NCI-H2107 treated with DMSO at 0.1 percent for 48 hours (cell line): ENCODE data around the gene SLC38A7.
"Not testable (repeated sequence)": the region's sequence is repeated elsewhere in the genome, so short reads cannot be mapped to it uniquely, and the experiment has no call there.

Experiments
- DNase-seq: peaks from one replicate; lab custom pipeline; 2025; ENCODE audit not compliant: unreplicated experiment; lab: John Stamatoyannopoulos, UW

Gene SLC38A7, protein sequence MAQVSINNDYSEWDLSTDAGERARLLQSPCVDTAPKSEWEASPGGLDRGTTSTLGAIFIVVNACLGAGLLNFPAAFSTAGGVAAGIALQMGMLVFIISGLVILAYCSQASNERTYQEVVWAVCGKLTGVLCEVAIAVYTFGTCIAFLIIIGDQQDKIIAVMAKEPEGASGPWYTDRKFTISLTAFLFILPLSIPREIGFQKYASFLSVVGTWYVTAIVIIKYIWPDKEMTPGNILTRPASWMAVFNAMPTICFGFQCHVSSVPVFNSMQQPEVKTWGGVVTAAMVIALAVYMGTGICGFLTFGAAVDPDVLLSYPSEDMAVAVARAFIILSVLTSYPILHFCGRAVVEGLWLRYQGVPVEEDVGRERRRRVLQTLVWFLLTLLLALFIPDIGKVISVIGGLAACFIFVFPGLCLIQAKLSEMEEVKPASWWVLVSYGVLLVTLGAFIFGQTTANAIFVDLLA

GRCh38 chr16:58684354-58685083, at the start of gene SLC38A7:
Gene SLC38A7, minus strand, starts transcription at chr16:58684770. Its CDS starts 4,644 bp downstream, at chr16:58680126.
- DNase-seq, result peak; percentile 19

- peak; percentile 72 for DNase-seq
Observed at GRCh38 chr16:58733671-58734458, 49.3 kb upstream of the SLC38A7 start, which contains the start of gene GOT2. Gene GOT2, minus strand, starts transcription at chr16:58734316. Its CDS starts 88 bp downstream, at chr16:58734228.

DNA sequence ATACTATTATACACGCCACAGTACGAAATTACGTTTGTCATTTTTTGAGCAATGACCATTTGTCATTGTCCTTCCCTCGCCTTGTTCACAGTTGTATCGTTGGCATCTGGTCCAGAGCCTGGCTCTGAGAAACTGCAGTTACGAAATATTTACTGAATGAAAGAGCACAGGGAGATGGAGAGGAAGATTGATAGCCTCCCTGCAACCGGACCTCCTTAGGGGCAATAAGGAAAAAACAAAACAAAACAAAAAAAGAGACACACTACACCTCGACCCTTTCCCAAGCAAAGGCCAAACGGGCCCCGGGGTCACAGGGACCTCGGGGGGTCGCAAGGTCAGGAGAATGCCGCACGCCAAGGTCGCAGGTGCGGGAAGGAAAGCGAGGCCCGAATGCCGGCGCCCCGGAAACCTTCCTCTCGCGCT, 48.7 kb upstream of the SLC38A7 start:
- DNase-seq, result no peak

DNA sequence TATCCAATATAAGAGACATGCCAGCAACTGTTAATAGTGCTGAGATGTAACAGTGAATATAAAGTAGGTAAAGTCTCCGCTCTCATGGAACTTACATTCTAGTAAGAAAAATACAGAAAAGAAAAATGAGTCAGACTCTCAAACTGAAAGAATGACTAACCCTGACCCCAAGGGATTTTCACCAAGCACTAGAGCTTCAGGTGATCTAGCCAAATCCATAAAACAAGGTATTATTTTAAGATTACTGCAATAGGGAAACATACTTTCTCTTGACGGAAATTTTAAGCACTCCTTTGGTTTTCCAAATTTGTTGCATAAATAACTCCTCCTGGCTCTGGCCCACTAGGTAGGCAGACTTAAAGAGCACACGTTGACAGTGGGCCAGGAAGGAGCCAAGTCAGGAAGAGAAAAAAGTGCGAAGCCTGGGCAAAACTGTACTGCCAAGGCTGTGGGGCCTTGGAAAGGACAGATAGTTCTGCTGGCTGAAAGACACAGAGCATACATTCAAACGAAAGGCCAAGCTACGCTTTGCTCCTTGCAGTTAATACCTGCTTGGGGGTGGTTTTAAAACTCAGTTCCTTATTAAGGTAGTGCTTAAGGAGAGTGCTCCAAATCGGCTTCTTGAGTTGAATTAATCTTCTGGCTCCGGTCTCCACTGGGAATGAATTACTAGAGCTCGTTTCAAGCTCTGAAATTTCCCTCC, 48.1 kb upstream of the SLC38A7 start:
- no peak for DNase-seq

- DNase-seq, result no peak
Observed at GRCh38 chr16:58730724-58731370, 46.3 kb upstream of the SLC38A7 start.

GRCh38 chr16:58727796-58728568, 43.4 kb upstream of the SLC38A7 start:
- DNase-seq, result no peak

- DNase-seq, result no peak
Observed at GRCh38 chr16:58727028-58727781, 42.6 kb upstream of the SLC38A7 start.

DNA sequence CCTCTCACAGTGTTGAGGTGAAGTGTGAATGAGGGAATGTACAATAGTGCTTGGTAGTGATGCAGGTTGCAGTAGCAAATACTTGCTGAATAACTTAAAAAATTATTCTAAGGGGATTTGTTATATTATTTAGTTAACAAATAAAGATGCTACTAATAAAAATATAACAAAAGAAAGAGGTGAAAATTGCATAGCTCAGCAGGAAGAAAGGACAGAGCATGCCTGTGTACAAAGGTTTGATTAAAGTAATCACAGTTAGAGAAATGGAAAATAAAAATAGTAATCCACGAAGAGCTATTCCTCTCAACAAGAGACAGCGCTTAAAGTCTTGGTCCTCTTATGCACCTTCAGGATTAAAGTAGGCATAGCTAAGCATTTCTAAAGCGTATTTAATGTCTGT, 38.5 kb upstream of the SLC38A7 start:
- no peak for DNase-seq

DNA sequence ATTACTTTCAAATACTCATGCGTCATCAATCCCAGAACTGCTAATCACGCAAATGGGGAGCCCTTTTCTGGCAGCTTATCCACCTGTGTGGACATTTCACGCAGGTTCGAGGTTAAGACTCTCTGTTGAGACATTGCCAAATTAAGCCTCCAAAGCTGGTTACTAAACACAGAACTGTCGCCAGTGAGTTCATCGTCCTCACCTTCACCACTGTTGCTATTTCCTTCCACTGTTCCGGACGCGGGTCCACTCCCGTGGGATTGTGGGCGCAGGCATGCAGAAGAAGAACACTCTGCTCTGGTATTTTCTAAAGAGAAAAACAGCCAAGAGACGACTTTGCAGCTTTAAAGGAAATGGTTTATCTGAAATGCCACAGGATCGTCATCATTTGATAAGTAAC, 33.4 kb upstream of the SLC38A7 start:
- no peak for DNase-seq

GRCh38 chr16:58716468-58716867, 31.9 kb upstream of the SLC38A7 start:
- DNase-seq, result no peak

- DNase-seq, result no peak
Observed at GRCh38 chr16:58713742-58714141, 29.2 kb upstream of the SLC38A7 start.

- DNase-seq, result no peak
Observed at GRCh38 chr16:58709333-58709732, 24.8 kb upstream of the SLC38A7 start.

DNA sequence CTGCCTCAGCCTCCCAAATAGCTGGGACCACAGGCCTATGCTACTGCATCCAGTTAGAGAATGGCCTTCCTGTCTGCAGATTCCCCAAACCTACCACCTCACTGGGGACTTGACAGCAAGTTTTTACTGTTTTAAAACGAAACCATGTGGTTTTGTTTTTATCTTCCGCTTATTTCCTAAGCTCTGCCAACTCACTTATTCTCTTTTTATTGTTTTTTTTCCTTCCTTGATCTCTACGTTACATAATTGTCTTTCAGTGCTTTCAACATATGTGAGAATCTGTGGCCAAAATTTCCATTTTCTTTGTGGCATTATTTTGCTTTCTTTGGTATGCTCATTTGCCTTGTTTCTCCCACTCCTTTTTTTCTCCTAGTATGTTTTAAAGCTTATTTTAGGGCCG, 14.6 kb upstream of the SLC38A7 start:
- DNase-seq, result no peak

- DNase-seq, result no peak
Observed at GRCh38 chr16:58695368-58695767, 10.8 kb upstream of the SLC38A7 start.

GRCh38 chr16:58692450-58692849, 7.9 kb upstream of the SLC38A7 start:
- no peak for DNase-seq

GRCh38 chr16:58686985-58687706, 2.6 kb upstream of the SLC38A7 start:
- DNase-seq, result not testable (repeated sequence)

- DNase-seq, result no peak
Observed at GRCh38 chr16:58685084-58685449, 497 bp upstream of the SLC38A7 start.

- no peak for DNase-seq
Observed at GRCh38 chr16:58684001-58684353, 593 bp downstream of the SLC38A7 start.
